Measurements from ENCODE around the gene APBA2. TPM values are rescaled to one million over a fixed set of nuclear protein-coding genes. Genes with fewer than 3 reads are reported as not detected.
A peak's percentile ranks its signal among the peaks of the same experiment; 100 is the strongest.

Gene APBA2
- polyA plus RNA-seq, 3 donors: 0.97 to 2.9 (median 1.8) TPM

GRCh38 chr15:29067949-29068348 is 182.2 kb downstream of the APBA2 start:
- 53 to 60% (median 60%) methylated on average over 7 of the region's 7 CpGs for WGBS, 3 donors
- peak overlapping the region; percentile 13 for H3K27ac ChIP-seq (ENCODE audit: low read depth, low read length)

- 65 to 79% (median 77%) methylated on average over 17 of the region's 17 CpGs for WGBS, 3 donors
- H3K27ac ChIP-seq (ENCODE audit: low read depth, low read length): no peak overlapping the region
Observed at GRCh38 chr15:29070471-29071231, 184.9 kb downstream of the APBA2 start.

- no peak overlapping the region for H3K27ac ChIP-seq (ENCODE audit: low read depth, low read length)
- 78 to 82% (median 80%) methylated on average over 11 of the region's 11 CpGs for WGBS, 3 donors
Observed at GRCh38 chr15:29071232-29071881, 185.6 kb downstream of the APBA2 start.

GRCh38 chr15:29071882-29072273 is 186.1 kb downstream of the APBA2 start:
- H3K27ac ChIP-seq (ENCODE audit: low read depth, low read length): no peak overlapping the region
- WGBS, 3 donors: 80 to 86% (median 82%) methylated on average over 7 of the region's 7 CpGs

- 75 to 79% (median 77%) methylated on average over 5 of the region's 5 CpGs for WGBS, 3 donors
- no peak overlapping the region for H3K27ac ChIP-seq (ENCODE audit: low read depth, low read length)
Observed at GRCh38 chr15:29072444-29072843, 186.7 kb downstream of the APBA2 start.

GRCh38 chr15:29074045-29074444 is 188.3 kb downstream of the APBA2 start:
- 46 to 70% (median 60%) methylated on average over 4 of the region's 4 CpGs for WGBS, 3 donors
- no peak overlapping the region for H3K27ac ChIP-seq (ENCODE audit: low read depth, low read length)

GRCh38 chr15:29078541-29078940 is 192.8 kb downstream of the APBA2 start:
- WGBS, 3 donors: 84 to 92% (median 87%) methylated on average over 10 of the region's 10 CpGs
- no peak overlapping the region for H3K27ac ChIP-seq (ENCODE audit: low read depth, low read length)

GRCh38 chr15:29079479-29079878 is 193.7 kb downstream of the APBA2 start:
- WGBS, 3 donors: 89 to 90% (median 90%) methylated on average over 5 of the region's 5 CpGs
- H3K27ac ChIP-seq (ENCODE audit: low read depth, low read length): no peak overlapping the region

- WGBS, 3 donors: 91 to 93% (median 92%) methylated on average over 10 of the region's 10 CpGs
- H3K27ac ChIP-seq (ENCODE audit: low read depth, low read length): no peak overlapping the region
Observed at GRCh38 chr15:29081781-29082180, 196.0 kb downstream of the APBA2 start.

GRCh38 chr15:29083161-29083560 is 197.4 kb downstream of the APBA2 start:
- no peak overlapping the region for H3K27ac ChIP-seq (ENCODE audit: low read depth, low read length)
- 90 to 94% (median 93%) methylated on average over 4 of the region's 4 CpGs for WGBS, 3 donors

GRCh38 chr15:29083858-29084257 is 198.1 kb downstream of the APBA2 start:
- H3K27ac ChIP-seq (ENCODE audit: low read depth, low read length): no peak overlapping the region
- 91 to 94% (median 93%) methylated on average over 2 of the region's 2 CpGs for WGBS, 3 donors

GRCh38 chr15:29086001-29086400 is 200.2 kb downstream of the APBA2 start:
- no peak overlapping the region for H3K27ac ChIP-seq (ENCODE audit: low read depth, low read length)
- WGBS, 3 donors: 80 to 88% (median 83%) methylated on average over 5 of the region's 5 CpGs

- 84 to 91% (median 89%) methylated on average over 2 of the region's 2 CpGs for WGBS, 3 donors
- H3K27ac ChIP-seq (ENCODE audit: low read depth, low read length): no peak overlapping the region
Observed at GRCh38 chr15:29086891-29087290, 201.1 kb downstream of the APBA2 start.

- 79 to 84% (median 80%) methylated on average over 16 of the region's 16 CpGs for whole genome bisulfite sequencing, 3 donors
- no peak overlapping the region for H3K27ac ChIP-seq (ENCODE audit: low read depth, low read length)
Observed at GRCh38 chr15:29087521-29088285, 201.9 kb downstream of the APBA2 start.

GRCh38 chr15:29088666-29089065 is 202.9 kb downstream of the APBA2 start:
- no peak overlapping the region for H3K27ac ChIP-seq (ENCODE audit: low read depth, low read length)
- 95% methylated on average over 5 of the region's 5 CpGs for WGBS, 3 donors

GRCh38 chr15:29089731-29090616 is 204.2 kb downstream of the APBA2 start:
- H3K27ac ChIP-seq (ENCODE audit: low read depth, low read length): no peak overlapping the region
- 65 to 80% (median 66%) methylated on average over 16 of the region's 16 CpGs for WGBS, 3 donors

- 77 to 86% (median 80%) methylated on average over 15 of the region's 15 CpGs for WGBS, 3 donors
Observed at GRCh38 chr15:29090617-29091466, 205.1 kb downstream of the APBA2 start.

More at GRCh38 chr15:29090617-29091466, 205.1 kb downstream of the APBA2 start:
- H3K27ac ChIP-seq (ENCODE audit: low read depth, low read length): no peak overlapping the region
